ENCODE data around the gene POLR3A.

POLR3A gene

GRCh38 chr10:77973276-77973675 lies 56.0 kb downstream of the POLR3A start:
- no CpG with 5 or more reads among the region's 5 CpGs for WGBS (ENCODE audit: extremely low coverage, insufficient coverage, low lambda C conversion rate)
- H3K23ac ChIP-seq (ENCODE audit: low read length), result no peak overlapping the region
- no peak overlapping the region for H2AK5ac ChIP-seq (ENCODE audit: low read length)
- H3K4me2 ChIP-seq (ENCODE audit: low read length), result no peak overlapping the region
- H2BK15ac ChIP-seq (replicated peaks; ENCODE audit: low read depth), result no peak overlapping the region
- no peaks in the 10 kb centered on the region for H3K79me1 ChIP-seq (ENCODE audit: low read length)
- DNase-seq, result no peak
- H3K9ac ChIP-seq (ENCODE audit: low read length), result no peak overlapping the region
- no peak overlapping the region for H4K8ac ChIP-seq (ENCODE audit: low read depth, low read length)
- H3K27me3 ChIP-seq (ENCODE audit: insufficient read depth, low read length, poor library complexity), result no peaks in the 10 kb centered on the region
- no peak overlapping the region for H3K4ac ChIP-seq (ENCODE audit: low read depth, low read length)
- no peak overlapping the region for H3K27ac ChIP-seq (ENCODE audit: low read depth, low read length)
- H4K5ac ChIP-seq (ENCODE audit: low read length), result no peak overlapping the region
- H2BK120ac ChIP-seq (ENCODE audit: low read depth, low read length), result no peak overlapping the region
- H3K18ac ChIP-seq (ENCODE audit: low read length), result no peak overlapping the region
- peaks cover 5% of the 10 kb centered on the region for H3K4me1 ChIP-seq (ENCODE audit: control insufficient read depth, low read depth, low read length)
- peaks cover 9% of the 10 kb centered on the region for H3K36me3 ChIP-seq (ENCODE audit: control insufficient read depth, insufficient read depth, low read length)
- H3K56ac ChIP-seq (ENCODE audit: low read length), result no peak overlapping the region
- H3K4me3 ChIP-seq (ENCODE audit: low read length), result no peak overlapping the region
- no peaks in the 10 kb centered on the region for H3K79me2 ChIP-seq (ENCODE audit: control insufficient read depth, insufficient read depth, low read length)
- no peak overlapping the region for H2BK5ac ChIP-seq (ENCODE audit: low read length)

- Histone ChIP-seq H3K79me1 (ENCODE audit: low read length) (no peaks in the 10 kb centered on the region), H3K27me3 (ENCODE audit: insufficient read depth, low read length, poor library complexity) (no peaks in the 10 kb centered on the region), H3K9ac (ENCODE audit: low read length) (no peak overlapping the region), H3K27ac (ENCODE audit: low read depth, low read length) (no peak overlapping the region), H3K4me2 (ENCODE audit: low read length) (no peak overlapping the region), H3K4ac (ENCODE audit: low read depth, low read length) (no peak overlapping the region), H3K56ac (ENCODE audit: low read length) (peak overlapping the region; percentile 36), H2BK15ac (replicated peaks; ENCODE audit: low read depth) (peak overlapping the region; percentile 62), H3K18ac (ENCODE audit: low read length) (no peak overlapping the region), H2BK120ac (ENCODE audit: low read depth, low read length) (no peak overlapping the region), H3K4me3 (ENCODE audit: low read length) (no peak overlapping the region), H4K8ac (ENCODE audit: low read depth, low read length) (no peak overlapping the region), H2AK5ac (ENCODE audit: low read length) (no peak overlapping the region), H3K4me1 (ENCODE audit: control insufficient read depth, low read depth, low read length) (peaks cover 5% of the 10 kb centered on the region), H3K79me2 (ENCODE audit: control insufficient read depth, insufficient read depth, low read length) (no peaks in the 10 kb centered on the region), H3K36me3 (ENCODE audit: control insufficient read depth, insufficient read depth, low read length) (peaks cover under 1% of the 10 kb centered on the region), H2BK5ac (ENCODE audit: low read length) (no peak overlapping the region), H3K23ac (ENCODE audit: low read length) (no peak overlapping the region), H4K5ac (ENCODE audit: low read length) (no peak overlapping the region)
- peak; percentile 41 for DNase-seq
- WGBS (ENCODE audit: extremely low coverage, insufficient coverage, low lambda C conversion rate), result no CpG with 5 or more reads among the region's 5 CpGs
Observed at GRCh38 chr10:77972148-77972547, 57.2 kb downstream of the POLR3A start.

GRCh38 chr10:77971804-77972144 lies 57.5 kb downstream of the POLR3A start:
- Histone ChIP-seq H4K8ac (ENCODE audit: low read depth, low read length) (no peak overlapping the region), H3K4ac (ENCODE audit: low read depth, low read length) (peak overlapping the region; percentile 96), H2BK5ac (ENCODE audit: low read length) (peak overlapping the region; percentile 92), H3K18ac (ENCODE audit: low read length) (peak overlapping the region; percentile 82), H3K4me3 (ENCODE audit: low read length) (no peak overlapping the region), H3K4me2 (ENCODE audit: low read length) (no peak overlapping the region), H3K4me1 (ENCODE audit: control insufficient read depth, low read depth, low read length) (peaks cover 5% of the 10 kb centered on the region), H2BK15ac (replicated peaks; ENCODE audit: low read depth) (peak overlapping the region; percentile 62), H3K56ac (ENCODE audit: low read length) (peak overlapping the region; percentile 68), H3K79me1 (ENCODE audit: low read length) (no peaks in the 10 kb centered on the region), H3K27ac (ENCODE audit: low read depth, low read length) (peak overlapping the region; percentile 33), H3K23ac (ENCODE audit: low read length) (no peak overlapping the region), H2AK5ac (ENCODE audit: low read length) (peak overlapping the region; percentile 80), H3K36me3 (ENCODE audit: control insufficient read depth, insufficient read depth, low read length) (no peaks in the 10 kb centered on the region), H4K5ac (ENCODE audit: low read length) (peak overlapping the region; percentile 21), H2BK120ac (ENCODE audit: low read depth, low read length) (peak overlapping the region; percentile 16), H3K9ac (ENCODE audit: low read length) (no peak overlapping the region), H3K79me2 (ENCODE audit: control insufficient read depth, insufficient read depth, low read length) (no peaks in the 10 kb centered on the region), H3K27me3 (ENCODE audit: insufficient read depth, low read length, poor library complexity) (no peaks in the 10 kb centered on the region)
- no peak for DNase-seq
- no CpG with 5 or more reads among the region's 3 CpGs for WGBS (ENCODE audit: extremely low coverage, insufficient coverage, low lambda C conversion rate)

- no peak overlapping the region for H3K4me3 ChIP-seq (ENCODE audit: low read length)
- peaks cover 5% of the 10 kb centered on the region for H3K4me1 ChIP-seq (ENCODE audit: control insufficient read depth, low read depth, low read length)
- H3K79me1 ChIP-seq (ENCODE audit: low read length), result no peaks in the 10 kb centered on the region
- peak overlapping the region; percentile 36 for H3K27ac ChIP-seq (ENCODE audit: low read depth, low read length)
- no peak overlapping the region for H4K8ac ChIP-seq (ENCODE audit: low read depth, low read length)
- peak overlapping the region; percentile 82 for H3K18ac ChIP-seq (ENCODE audit: low read length)
- H2BK120ac ChIP-seq (ENCODE audit: low read depth, low read length), result peak overlapping the region; percentile 52
- no peaks in the 10 kb centered on the region for H3K27me3 ChIP-seq (ENCODE audit: insufficient read depth, low read length, poor library complexity)
- H3K36me3 ChIP-seq (ENCODE audit: control insufficient read depth, insufficient read depth, low read length), result no peaks in the 10 kb centered on the region
- peak; percentile 95 for DNase-seq
- no peaks in the 10 kb centered on the region for H3K79me2 ChIP-seq (ENCODE audit: control insufficient read depth, insufficient read depth, low read length)
- peak overlapping the region; percentile 21 for H4K5ac ChIP-seq (ENCODE audit: low read length)
- no CpG with 5 or more reads among the region's 7 CpGs for WGBS (ENCODE audit: extremely low coverage, insufficient coverage, low lambda C conversion rate)
- peak overlapping the region; percentile 96 for H3K4ac ChIP-seq (ENCODE audit: low read depth, low read length)
- peak overlapping the region; percentile 92 for H2BK5ac ChIP-seq (ENCODE audit: low read length)
- peak overlapping the region; percentile 68 for H3K56ac ChIP-seq (ENCODE audit: low read length)
- H3K4me2 ChIP-seq (ENCODE audit: low read length), result no peak overlapping the region
- no peak overlapping the region for H3K23ac ChIP-seq (ENCODE audit: low read length)
- peak overlapping the region; percentile 62 for H2BK15ac ChIP-seq (replicated peaks; ENCODE audit: low read depth)
- H3K9ac ChIP-seq (ENCODE audit: low read length), result no peak overlapping the region
- peak overlapping the region; percentile 80 for H2AK5ac ChIP-seq (ENCODE audit: low read length)
Observed at GRCh38 chr10:77970869-77971803, 58.2 kb downstream of the POLR3A start.

GRCh38 chr10:77969114-77969513 lies 60.2 kb downstream of the POLR3A start:
- Histone ChIP-seq H3K4ac (ENCODE audit: low read depth, low read length) (no peak overlapping the region), H3K4me1 (ENCODE audit: control insufficient read depth, low read depth, low read length) (peaks cover 5% of the 10 kb centered on the region), H3K27ac (ENCODE audit: low read depth, low read length) (no peak overlapping the region), H3K56ac (ENCODE audit: low read length) (no peak overlapping the region), H3K79me2 (ENCODE audit: control insufficient read depth, insufficient read depth, low read length) (no peaks in the 10 kb centered on the region), H3K18ac (ENCODE audit: low read length) (peak overlapping the region; percentile 77), H3K9ac (ENCODE audit: low read length) (no peak overlapping the region), H3K36me3 (ENCODE audit: control insufficient read depth, insufficient read depth, low read length) (no peaks in the 10 kb centered on the region), H4K5ac (ENCODE audit: low read length) (no peak overlapping the region), H3K23ac (ENCODE audit: low read length) (no peak overlapping the region), H3K79me1 (ENCODE audit: low read length) (no peaks in the 10 kb centered on the region), H3K4me3 (ENCODE audit: low read length) (no peak overlapping the region), H2AK5ac (ENCODE audit: low read length) (peak overlapping the region; percentile 22), H2BK15ac (replicated peaks; ENCODE audit: low read depth) (no peak overlapping the region), H4K8ac (ENCODE audit: low read depth, low read length) (no peak overlapping the region), H3K4me2 (ENCODE audit: low read length) (no peak overlapping the region), H3K27me3 (ENCODE audit: insufficient read depth, low read length, poor library complexity) (no peaks in the 10 kb centered on the region), H2BK120ac (ENCODE audit: low read depth, low read length) (peak overlapping the region; percentile 65), H2BK5ac (ENCODE audit: low read length) (no peak overlapping the region)
- WGBS (ENCODE audit: extremely low coverage, insufficient coverage, low lambda C conversion rate), result no CpG with 5 or more reads among the region's 4 CpGs
- DNase-seq, result no peak
